GM12892 (cell line): ENCODE measurements around the gene SPATA18. TPM values are rescaled to one million over a fixed set of nuclear protein-coding genes. Genes with fewer than 3 reads are reported as not detected.

Experiments
- DNase-seq: peaks from one replicate; pipeline ENCODE4 v3.0.0; 2011; ENCODE audit not compliant: insufficient read length
- FAIRE-seq: peaks from 2 replicates; lab custom pipeline; 2011; peaks lifted over from hg19 to GRCh38; lab: Jason Lieb, UNC
- POLR2A ChIP-seq: IDR thresholded peaks from 2 replicates; pipeline ENCODE4 v1.6.1; 2011; ENCODE audit warnings: low read depth, low read length, control low read depth
- POLR2AphosphoS5 ChIP-seq: IDR thresholded peaks from 2 replicates; pipeline ENCODE4 v1.6.1; 2011; ENCODE audit warnings: low read depth, low read length, control low read depth
- TAF1 ChIP-seq: IDR thresholded peaks from 2 replicates; pipeline ENCODE4 v1.6.1; 2011; ENCODE audit warnings: low read depth, mild to moderate bottlenecking, control low read depth, low read length, borderline replicate concordance
- polyA plus RNA-seq: library from polyadenylated mRNA; unstranded; fragments of >200 nt; gene quantifications from one replicate; pipeline ENCODE4 v1.2.1, GENCODE V29; 2012; ENCODE audit warnings: missing spikeins, inconsistent platforms; ENCODE audit not compliant: missing spikeins

SPATA18 gene
- 2.2 TPM for polyA plus RNA-seq

GRCh38 chr4:52051213-52051614 is at the start of gene SPATA18:
Gene SPATA18, plus strand, starts transcription at chr4:52051304. Its CDS starts 401 bp downstream, at chr4:52051705.
- TF ChIP-seq POLR2A (no peak), TAF1 (no peak), POLR2AphosphoS5 (no peak)
- peak; percentile 36 for DNase-seq
- no peak for FAIRE-seq

- no peak for FAIRE-seq
- TF ChIP-seq POLR2A (no peak), TAF1 (no peak), POLR2AphosphoS5 (no peak)
- no peak for DNase-seq
These were observed 49.5 kb upstream of the SPATA18 start for GRCh38 chr4:52001616-52002015.

GRCh38 chr4:52004414-52004813 is 46.7 kb upstream of the SPATA18 start:
- no peak for DNase-seq
- no peak for FAIRE-seq
- TF ChIP-seq TAF1: no peak

GRCh38 chr4:52005604-52006273 is 45.4 kb upstream of the SPATA18 start:
- TF ChIP-seq POLR2A: no peak
- no peak for TF ChIP-seq TAF1
- no peak for TF ChIP-seq POLR2AphosphoS5
- DNase-seq: no peak
- FAIRE-seq: no peak

- TF ChIP-seq TAF1: no peak
- no peak for TF ChIP-seq POLR2A
- FAIRE-seq: no peak
- DNase-seq: no peak
These were observed 44.2 kb upstream of the SPATA18 start for GRCh38 chr4:52006887-52007286.

- DNase-seq (no peak), FAIRE-seq (no peak)
- TF ChIP-seq POLR2A: no peak
- no peak for TF ChIP-seq TAF1
- TF ChIP-seq POLR2AphosphoS5: no peak
These were observed 40.1 kb upstream of the SPATA18 start for GRCh38 chr4:52010986-52011385.

GRCh38 chr4:52012651-52013050 is 38.5 kb upstream of the SPATA18 start:
- TF ChIP-seq POLR2A (no peak), TAF1 (no peak), POLR2AphosphoS5 (no peak)
- no peak for DNase-seq
- no peak for FAIRE-seq

GRCh38 chr4:52014903-52015302 is 36.2 kb upstream of the SPATA18 start:
- no peak for FAIRE-seq
- DNase-seq: no peak
- TF ChIP-seq POLR2AphosphoS5 (no peak), POLR2A (no peak), TAF1 (no peak)

GRCh38 chr4:52015366-52015765 is 35.7 kb upstream of the SPATA18 start:
- no peak for DNase-seq
- no peak for FAIRE-seq
- TF ChIP-seq POLR2AphosphoS5 (no peak), TAF1 (no peak), POLR2A (no peak)

- FAIRE-seq: peak; percentile 30
- no peak for DNase-seq
- no peak for TF ChIP-seq POLR2A
- TF ChIP-seq TAF1: no peak
- TF ChIP-seq POLR2AphosphoS5: no peak
These were observed 34.1 kb upstream of the SPATA18 start for GRCh38 chr4:52016981-52017380.

GRCh38 chr4:52017814-52018213 is 33.3 kb upstream of the SPATA18 start:
- FAIRE-seq: no peak
- TF ChIP-seq POLR2A: no peak
- no peak for TF ChIP-seq TAF1
- no peak for TF ChIP-seq POLR2AphosphoS5
- no peak for DNase-seq

GRCh38 chr4:52019936-52020657 is 31.0 kb upstream of the SPATA18 start, which contains the start of gene LRRC66:
Gene LRRC66, minus strand, starts transcription at chr4:52020363. Its CDS starts 2,750 bp downstream, at chr4:52017613.
- DNase-seq (no peak), FAIRE-seq (no peak)
- TF ChIP-seq POLR2A: no peak
- TF ChIP-seq POLR2AphosphoS5: no peak
- TF ChIP-seq TAF1: no peak
